Muscle of leg (tissue), 11 donors: ENCODE data around the gene CIDEA. TPM values are rescaled to one million over a fixed set of nuclear protein-coding genes. Genes with fewer than 3 reads are reported as not detected.
A peak's percentile ranks its signal among the peaks of the same experiment; 100 is the strongest.

ENCODE experiments used
- DNase-seq: peaks from one replicate; pipeline ENCODE4 v3.0.0; 2013
- H3K27ac ChIP-seq: one replicate; pipeline ENCODE4 v1.5.1; 2013; ENCODE audit warnings: mild to moderate bottlenecking, low read length, control low read depth
- H3K27me3 ChIP-seq: one replicate; pipeline ENCODE4 v1.6.1; 2013; ENCODE audit warnings: low read length; ENCODE audit not compliant: control insufficient read depth, insufficient read depth
- H3K36me3 ChIP-seq: one replicate; pipeline ENCODE4 v1.6.1; 2013; ENCODE audit warnings: low read length; ENCODE audit not compliant: control insufficient read depth, insufficient read depth
- H3K4me1 ChIP-seq: one replicate; pipeline ENCODE4 v1.6.1; 2013; ENCODE audit warnings: low read length; ENCODE audit not compliant: control insufficient read depth, insufficient read depth
- H3K4me3 ChIP-seq: one replicate; pipeline ENCODE4 v1.5.1; 2013; ENCODE audit warnings: low read length, control low read depth
- H3K9me3 ChIP-seq: replicated peaks from 2 replicates; pipeline ENCODE4 v1.6.1; 2013; ENCODE audit warnings: low read depth, low read length; ENCODE audit not compliant: control insufficient read depth
- WGBS: methylation state at CpG from one replicate; pipeline ENCODE4 v1.1.5; 2013; ENCODE audit warnings: missing lambda C conversion rate; ENCODE audit not compliant: insufficient coverage; 5-methylcytosine and 5-hydroxymethylcytosine counted together
- polyA plus RNA-seq, 8 donors: library from polyadenylated mRNA; unstranded; fragments of 120-200 nt; gene quantifications; one replicate each; pipeline versions ENCODE4 v1.2.1 to v1.2.3, GENCODE V29; 2013; ENCODE audit warnings: inconsistent platforms in 1 of 8, low replicate concordance in 1 of 8; ENCODE audit not compliant: insufficient read length in 8 of 8, insufficient read depth in 1 of 8
- total RNA-seq: library from RNA; stranded (reverse); fragments of 120-200 nt; gene quantifications from one replicate; pipeline ENCODE4 v1.2.4, GENCODE V29; 2013

The CIDEA gene
- total and polyA plus RNA-seq, 9 donors = not detected

DNA sequence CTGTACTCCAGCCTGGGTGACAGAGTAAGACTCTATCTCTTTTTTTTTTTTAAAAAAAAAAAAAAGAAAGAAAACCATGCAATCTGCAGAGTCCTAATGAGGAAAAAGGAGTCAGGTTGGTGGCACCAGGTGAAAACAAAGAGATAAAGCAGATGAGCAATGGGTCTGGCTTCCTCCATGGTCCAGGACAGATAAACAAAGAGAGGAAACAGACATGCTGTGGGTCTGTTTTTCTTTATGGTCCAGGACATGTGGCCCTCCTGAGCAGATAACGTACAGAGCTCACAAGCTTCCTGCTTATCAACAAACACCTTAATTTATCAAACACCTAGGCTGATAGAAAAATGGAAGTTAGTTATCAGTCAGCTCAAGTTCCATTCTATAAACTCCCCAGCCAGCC, 29.5 kb downstream of the CIDEA start:
- H3K4me1 ChIP-seq = peaks cover 50% of the 10 kb centered on the region
- peaks cover 21% of the 10 kb centered on the region for H3K27me3 ChIP-seq
- H3K9me3 ChIP-seq = no peaks in the 10 kb centered on the region
- H3K4me3 ChIP-seq = no peak overlapping the region
- no CpG with 5 or more reads among the region's 1 CpG for WGBS
- DNase-seq = no peak
- H3K36me3 ChIP-seq = no peaks in the 10 kb centered on the region
- no peak overlapping the region for H3K27ac ChIP-seq

DNA sequence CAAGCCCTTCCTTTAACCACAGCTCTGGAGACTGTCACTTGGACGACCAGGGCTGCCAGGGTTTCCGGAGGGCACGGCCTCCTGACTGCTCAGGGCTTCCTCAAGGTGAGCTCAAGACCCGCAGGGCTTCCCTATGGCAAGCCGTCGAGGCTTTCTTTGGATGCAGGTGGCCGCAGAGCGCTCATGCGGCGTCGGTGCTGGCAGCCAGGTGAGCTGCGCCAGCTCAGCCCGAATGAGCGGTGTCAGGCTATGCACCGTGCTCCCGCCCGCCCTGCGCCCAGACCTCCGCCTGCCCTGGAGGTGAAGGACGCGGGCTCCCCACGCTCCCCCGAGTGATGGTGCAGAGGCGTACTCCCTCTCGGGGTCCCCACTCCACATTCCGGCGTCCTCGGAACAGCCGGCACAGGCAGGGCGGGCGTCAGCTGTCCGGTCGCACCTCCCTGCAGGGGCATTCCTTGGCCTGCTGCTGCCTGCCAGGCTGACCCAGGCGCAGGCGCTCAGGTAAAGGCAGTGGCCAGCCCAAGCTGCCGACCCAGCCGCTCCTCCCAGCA, 33.0 kb downstream of the CIDEA start:
- DNase-seq = no peak
- 13% methylated on average over 37 of the region's 37 CpGs for WGBS
- H3K27ac ChIP-seq = peak overlapping the region; percentile 91

DNA sequence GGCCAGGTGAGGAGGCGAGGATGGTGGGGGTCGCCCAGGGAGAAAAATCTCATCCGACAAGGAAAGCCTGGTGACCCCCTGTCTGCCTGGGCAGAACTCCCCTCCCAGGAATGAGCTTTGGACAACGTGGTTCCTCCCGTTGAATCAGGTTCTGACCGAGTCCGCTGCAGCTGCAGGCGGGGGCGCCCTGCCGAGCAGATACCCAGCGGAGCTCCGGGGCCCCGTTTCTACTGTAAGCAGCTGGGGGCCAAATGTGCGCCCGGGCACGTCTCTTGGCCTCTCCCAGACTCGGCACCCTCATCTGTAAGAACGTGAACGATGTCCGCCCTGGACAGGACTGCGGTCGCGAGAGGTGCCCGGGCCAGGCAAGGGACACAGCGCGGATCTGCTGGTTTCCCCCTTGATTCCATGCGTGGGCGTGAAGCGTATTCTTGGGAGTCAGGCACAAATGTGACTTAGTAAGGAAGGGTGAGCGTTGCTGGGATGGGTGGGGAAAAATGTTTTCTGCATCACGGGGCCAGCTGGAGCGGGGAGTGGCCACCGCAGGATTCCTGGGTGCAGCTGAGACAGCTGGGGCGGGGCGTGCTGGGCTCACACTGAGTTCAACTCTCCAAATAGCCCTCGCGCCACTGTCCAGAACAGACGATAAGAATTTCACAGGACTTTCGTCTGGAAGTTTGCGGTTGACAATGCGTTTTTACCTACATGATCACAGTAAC, 33.7 kb downstream of the CIDEA start:
- Histone ChIP-seq H3K4me1 (peaks cover 30% of the 10 kb centered on the region), H3K36me3 (no peaks in the 10 kb centered on the region), H3K9me3 (no peaks in the 10 kb centered on the region), H3K4me3 (peak overlapping the region; percentile 50), H3K27me3 (peaks cover 26% of the 10 kb centered on the region), H3K27ac (peak overlapping the region; percentile 92)
- WGBS = 2% methylated on average over 35 of the region's 41 CpGs
- DNase-seq = peak; percentile 92

More for the DNA sequence above, 33.0 kb downstream of the CIDEA start:
- Histone ChIP-seq H3K4me1 (peaks cover 33% of the 10 kb centered on the region), H3K27me3 (peaks cover 28% of the 10 kb centered on the region), H3K36me3 (no peaks in the 10 kb centered on the region), H3K9me3 (no peaks in the 10 kb centered on the region), H3K4me3 (peak overlapping the region; percentile 50)

DNA sequence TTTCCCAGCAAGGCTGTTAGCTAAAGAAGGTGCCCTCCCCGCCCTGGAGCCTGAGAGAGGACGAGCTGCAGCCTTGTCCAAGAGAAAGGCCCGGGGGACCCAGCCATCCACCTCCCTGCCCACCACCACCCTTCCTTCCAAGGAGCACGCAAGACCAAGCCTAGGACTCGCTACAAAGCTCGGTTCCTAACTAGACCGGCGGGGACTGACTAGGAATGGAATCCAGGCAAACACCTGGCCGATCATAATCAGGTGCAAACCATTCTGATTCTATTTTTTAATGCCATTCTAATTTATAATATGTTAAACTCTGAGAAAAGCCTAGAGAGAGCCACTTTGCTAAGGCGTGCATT, 34.2 kb downstream of the CIDEA start:
- peak overlapping the region; percentile 50 for H3K4me3 ChIP-seq
- peaks cover 26% of the 10 kb centered on the region for H3K27me3 ChIP-seq
- H3K27ac ChIP-seq = peak overlapping the region; percentile 92
- DNase-seq = no peak
- no peaks in the 10 kb centered on the region for H3K9me3 ChIP-seq
- peaks cover 30% of the 10 kb centered on the region for H3K4me1 ChIP-seq
- no peaks in the 10 kb centered on the region for H3K36me3 ChIP-seq
- 8% methylated on average over 6 of the region's 10 CpGs for WGBS

DNA sequence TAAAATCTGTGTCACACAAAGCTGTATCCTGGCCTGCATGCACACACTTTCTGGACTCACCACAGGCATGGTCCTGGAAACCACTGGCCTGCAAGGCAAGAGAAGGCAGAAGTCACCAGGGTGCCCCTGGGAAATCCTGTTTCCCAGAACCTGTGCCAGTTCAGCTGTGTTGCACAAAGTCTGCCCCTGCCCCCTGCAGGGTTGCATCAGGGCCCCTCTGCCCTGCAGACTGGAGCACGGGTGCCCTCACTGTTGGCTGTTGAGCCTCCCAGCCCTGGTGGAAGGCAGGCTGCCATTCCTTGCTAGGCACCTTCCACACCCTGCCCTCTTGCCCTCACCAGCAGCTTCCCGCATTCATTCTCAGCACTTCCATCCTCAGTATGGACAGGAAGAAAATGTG, 35.9 kb downstream of the CIDEA start:
- Histone ChIP-seq H3K9me3 (no peaks in the 10 kb centered on the region), H3K27me3 (peaks cover 30% of the 10 kb centered on the region), H3K27ac (no peak overlapping the region), H3K4me1 (peaks cover 30% of the 10 kb centered on the region), H3K4me3 (no peak overlapping the region), H3K36me3 (no peaks in the 10 kb centered on the region)
- 75% methylated on average over 1 of the region's 2 CpGs for WGBS
- no peak for DNase-seq

DNA sequence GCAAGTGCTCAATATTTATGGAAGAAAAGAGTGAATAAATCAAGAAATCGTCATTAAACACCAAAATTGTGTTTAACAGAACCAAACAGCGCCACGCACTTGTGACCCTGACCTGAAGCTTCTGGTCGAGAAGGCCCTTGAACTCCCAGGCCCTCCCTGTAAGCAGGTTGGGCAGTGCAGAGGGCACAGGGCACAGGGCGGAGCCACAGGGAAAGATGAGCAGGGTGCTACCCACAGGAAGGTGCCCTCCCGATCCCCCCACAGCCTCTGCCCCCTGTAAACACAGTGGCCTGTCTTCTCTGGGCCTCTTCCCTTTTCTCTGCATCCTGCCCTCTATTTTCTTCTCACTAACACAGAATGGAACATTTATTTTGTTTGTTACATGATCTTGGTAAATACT, 37.0 kb downstream of the CIDEA start:
- no peaks in the 10 kb centered on the region for H3K36me3 ChIP-seq
- DNase-seq = no peak
- H3K4me3 ChIP-seq = no peak overlapping the region
- H3K27ac ChIP-seq = no peak overlapping the region
- peaks cover 30% of the 10 kb centered on the region for H3K4me1 ChIP-seq
- H3K27me3 ChIP-seq = peaks cover 30% of the 10 kb centered on the region
- 84% methylated on average over 3 of the region's 6 CpGs for WGBS
- H3K9me3 ChIP-seq = no peaks in the 10 kb centered on the region

DNA sequence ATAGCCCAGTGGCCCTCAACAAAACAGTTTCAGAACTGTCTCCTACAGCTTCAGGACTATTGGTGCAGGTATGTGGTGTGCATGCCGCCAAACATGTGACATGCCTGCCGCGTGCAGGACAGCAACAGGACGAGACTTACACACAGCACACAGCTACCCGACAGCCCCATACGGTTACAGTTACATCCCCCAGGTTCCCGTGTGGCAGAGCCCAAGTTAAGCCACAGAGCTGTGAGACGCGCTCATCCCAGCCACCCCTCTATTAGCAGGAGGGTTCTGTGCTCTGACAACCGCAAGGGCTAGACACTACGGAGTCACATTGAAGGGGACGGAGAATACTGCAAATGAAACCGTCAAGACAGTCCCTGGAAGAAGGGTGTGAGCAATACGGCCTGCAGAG, 37.5 kb downstream of the CIDEA start:
- no peak overlapping the region for H3K27ac ChIP-seq
- H3K4me1 ChIP-seq = peaks cover 30% of the 10 kb centered on the region
- peaks cover 30% of the 10 kb centered on the region for H3K27me3 ChIP-seq
- H3K4me3 ChIP-seq = no peak overlapping the region
- no peaks in the 10 kb centered on the region for H3K36me3 ChIP-seq
- WGBS = 69% methylated on average over 6 of the region's 14 CpGs
- DNase-seq = no peak
- no peaks in the 10 kb centered on the region for H3K9me3 ChIP-seq

DNA sequence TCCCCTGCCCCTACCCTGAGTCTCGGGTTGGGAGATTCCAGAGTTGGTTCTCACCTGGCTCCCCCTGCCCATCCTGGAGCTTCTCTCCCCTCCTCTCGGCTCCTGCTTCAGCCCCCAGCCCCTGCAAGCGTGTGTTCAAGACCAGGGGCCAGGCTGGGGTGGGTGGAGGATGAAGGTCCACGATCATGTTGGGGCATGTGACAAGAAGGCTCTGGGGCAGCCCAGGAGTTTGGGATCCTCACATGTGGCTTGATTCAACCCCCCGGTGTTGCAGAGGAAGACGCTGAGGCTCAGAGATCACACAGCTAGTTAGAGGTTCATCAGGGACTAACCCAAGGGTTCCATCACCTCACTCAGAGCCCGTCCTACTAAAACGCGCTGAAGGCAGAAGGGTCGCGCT, 39.7 kb downstream of the CIDEA start:
- Histone ChIP-seq H3K9me3 (peaks cover 4% of the 10 kb centered on the region), H3K27me3 (peaks cover 12% of the 10 kb centered on the region), H3K27ac (no peak overlapping the region), H3K4me1 (peaks cover 11% of the 10 kb centered on the region), H3K4me3 (no peak overlapping the region), H3K36me3 (no peaks in the 10 kb centered on the region)
- no peak for DNase-seq
- 68% methylated on average over 9 of the region's 11 CpGs for WGBS

DNA sequence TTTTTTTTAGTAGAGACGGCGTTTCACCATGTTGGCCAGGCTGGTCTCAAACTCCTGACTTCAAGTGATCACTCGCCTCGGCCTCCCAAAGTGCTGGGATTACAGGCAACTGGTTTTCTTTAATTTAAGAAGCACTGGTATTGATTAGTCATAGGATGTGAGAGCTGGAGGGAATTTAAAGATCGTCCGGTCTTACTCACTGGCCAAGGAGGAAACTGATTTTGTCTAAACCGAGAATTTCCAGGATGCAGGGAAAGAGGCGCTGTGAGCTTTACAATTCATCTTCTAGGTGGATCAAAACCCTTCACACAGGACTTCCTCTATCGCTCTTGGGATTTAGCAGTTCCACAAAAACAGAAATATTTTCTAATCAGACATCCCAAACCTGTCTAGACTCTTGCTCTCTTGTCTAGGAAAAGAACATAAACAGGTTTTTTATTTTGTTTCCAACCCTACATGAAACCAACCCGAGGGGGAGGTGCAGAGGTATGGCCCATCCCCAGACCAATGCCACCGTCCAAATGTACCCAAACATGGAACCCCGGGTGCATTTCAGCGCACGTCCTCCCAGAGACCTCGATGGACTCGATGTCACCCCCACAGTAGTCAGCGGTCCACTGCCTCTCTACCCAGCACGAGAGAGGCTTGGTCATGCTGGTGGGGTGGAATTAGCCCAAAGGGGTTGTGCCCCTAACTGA, 41.4 kb downstream of the CIDEA start:
- Histone ChIP-seq H3K27ac (no peak overlapping the region), H3K36me3 (no peaks in the 10 kb centered on the region), H3K27me3 (peaks cover 6% of the 10 kb centered on the region), H3K9me3 (peaks cover 4% of the 10 kb centered on the region), H3K4me3 (no peak overlapping the region), H3K4me1 (no peaks in the 10 kb centered on the region)
- DNase-seq = no peak
- WGBS = 82% methylated on average over 11 of the region's 18 CpGs

DNA sequence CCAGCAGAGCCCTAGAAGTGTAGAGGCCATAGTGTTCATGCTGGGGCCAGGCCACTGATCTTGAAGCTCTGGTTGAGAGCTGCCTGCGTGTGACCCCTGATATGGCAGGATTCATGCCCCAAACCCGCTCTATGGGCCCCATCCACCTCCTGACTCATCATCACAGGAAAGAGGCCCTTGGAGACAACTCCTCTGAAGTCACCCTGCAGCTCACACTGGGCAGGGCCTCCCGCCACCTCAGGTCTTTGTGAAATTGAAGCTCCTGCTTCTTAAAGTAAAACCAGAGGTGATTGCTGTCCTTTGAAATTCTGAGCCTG, 41.9 kb downstream of the CIDEA start:
- Histone ChIP-seq H3K27ac (no peak overlapping the region), H3K27me3 (peaks cover 6% of the 10 kb centered on the region), H3K9me3 (peaks cover 4% of the 10 kb centered on the region), H3K4me3 (no peak overlapping the region), H3K36me3 (no peaks in the 10 kb centered on the region), H3K4me1 (no peaks in the 10 kb centered on the region)
- no peak for DNase-seq
- 80% methylated on average over 1 of the region's 3 CpGs for WGBS
